Testis (tissue), 3 donors: Measurements from ENCODE around the gene TRIM27. TPM values are rescaled to one million over a fixed set of nuclear protein-coding genes. Genes with fewer than 3 reads are reported as not detected.

ENCODE experiments used
- DNase-seq: peaks from one replicate; pipeline ENCODE4 v3.0.0-alpha.2; 2019
- H3K27ac ChIP-seq, 2 donors: fragments of 200-600 bp; sonication (generic); one replicate each; pipeline ENCODE4 v1.5.1; 2019
- H3K27me3 ChIP-seq: fragments of 200-600 bp; sonication (generic); one replicate; pipeline ENCODE4 v1.5.1; 2019
- H3K36me3 ChIP-seq: fragments of 200-600 bp; sonication (generic); one replicate; pipeline ENCODE4 v1.5.1; 2017; ENCODE audit warnings: low read depth; ENCODE audit errors: missing control alignments
- H3K4me1 ChIP-seq: fragments of 200-600 bp; sonication (generic); one replicate; pipeline ENCODE4 v1.5.1; 2019
- H3K4me3 ChIP-seq, 2 donors: fragments of 200-600 bp; sonication (generic); one replicate each; pipeline ENCODE4 v1.5.1; 2017 to 2019
- H3K9me3 ChIP-seq: fragments of 200-600 bp; sonication (generic); one replicate; pipeline ENCODE4 v1.5.1; 2017
- POLR2A ChIP-seq: fragments of 450-650 bp; IDR thresholded peaks from one replicate; pipeline ENCODE4 v1.6.1; 2017; ENCODE audit warnings: antibody characterized with exemption, mild to moderate bottlenecking, moderate library complexity
- WGBS, 2 donors: methylation state at CpG; one replicate each; pipeline ENCODE4 v1.1.5; 2018; 5-methylcytosine and 5-hydroxymethylcytosine counted together
- intact Hi-C: fragments of 100-400 bp; cut with DNase I; formaldehyde crosslinking; loops from one replicate; pipeline ENCODE4 v1.15.1; 2023; ENCODE audit warnings: low total_unique reads
- polyA plus RNA-seq: library from polyadenylated mRNA; stranded (reverse); fragments of 350-450 nt; fragmentation: Illumina TruSeq; extraction: RNeasy Lipid Tissue Mini Kit (QIAGEN cat#74804); gene quantifications from one replicate; pipeline ENCODE4 v1.2.3, GENCODE V29; 2014; ENCODE audit warnings: low read depth, low replicate concordance; ENCODE audit not compliant: insufficient read depth
- total RNA-seq, 2 donors: library from RNA; depleted of rRNA; stranded (reverse); fragments of >200 nt; gene quantifications; one replicate each; pipeline ENCODE4 v1.2.3, GENCODE V29; 2016
- TF ChIP-seq, protein P1 (sequence below), 3 experiments: fragments of 450-650 bp in 2 of 3; fragments of 200-600 bp in 1 of 3; sonication (generic) in 1 of 3; IDR thresholded peaks; one replicate each; pipeline ENCODE4 v1.5.1; 2016 to 2019; ENCODE audit warnings: antibody characterized with exemption in 3 of 3, mild to moderate bottlenecking in 2 of 3, moderate library complexity in 1 of 3

The TRIM27 gene
- total and polyA plus RNA-seq, 3 donors from 2014 or later: 29.8 to 81.2 (median 61.4) TPM

DNA sequence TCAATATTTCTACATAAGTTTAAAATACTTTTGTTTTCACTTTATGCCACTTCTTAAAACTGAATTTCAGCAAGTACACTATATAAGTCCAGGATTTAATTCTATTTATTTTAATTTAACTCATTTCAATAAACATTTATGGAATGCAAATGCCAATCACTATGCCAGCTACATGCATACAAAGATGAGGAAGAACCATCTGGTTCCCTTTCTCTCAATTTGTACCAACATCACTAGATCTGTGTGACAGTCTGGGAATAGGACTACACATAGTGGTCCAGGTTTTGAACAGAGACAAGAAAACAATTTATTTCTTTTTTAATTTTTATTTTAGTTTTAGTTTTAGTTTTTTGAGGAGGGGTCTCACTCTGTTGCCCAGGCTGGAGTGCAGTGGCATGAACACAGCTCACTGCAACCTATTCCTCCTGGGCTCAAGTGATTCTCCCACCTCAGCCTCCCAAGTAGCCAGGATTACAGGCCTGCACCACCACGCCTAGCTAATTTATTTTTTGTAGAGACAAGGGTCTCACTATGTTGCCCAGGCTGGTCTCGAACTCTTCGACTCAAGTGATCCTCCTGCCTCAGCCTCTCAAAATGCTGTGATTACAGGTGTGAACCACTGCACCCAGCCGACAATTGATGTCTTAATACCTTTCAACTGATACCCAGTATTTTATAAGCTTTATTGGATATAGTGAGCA lies 35.8 kb downstream of the TRIM27 start:
- no peak overlapping the region for H3K4me3 ChIP-seq
- H3K27ac ChIP-seq: no peak overlapping the region
- H3K4me1 ChIP-seq: no peaks in the 10 kb centered on the region
- intact Hi-C loops: no loop called here
- no peaks in the 10 kb centered on the region for H3K36me3 ChIP-seq
- no peaks in the 10 kb centered on the region for H3K27me3 ChIP-seq
- TF ChIP-seq, protein P1, sequence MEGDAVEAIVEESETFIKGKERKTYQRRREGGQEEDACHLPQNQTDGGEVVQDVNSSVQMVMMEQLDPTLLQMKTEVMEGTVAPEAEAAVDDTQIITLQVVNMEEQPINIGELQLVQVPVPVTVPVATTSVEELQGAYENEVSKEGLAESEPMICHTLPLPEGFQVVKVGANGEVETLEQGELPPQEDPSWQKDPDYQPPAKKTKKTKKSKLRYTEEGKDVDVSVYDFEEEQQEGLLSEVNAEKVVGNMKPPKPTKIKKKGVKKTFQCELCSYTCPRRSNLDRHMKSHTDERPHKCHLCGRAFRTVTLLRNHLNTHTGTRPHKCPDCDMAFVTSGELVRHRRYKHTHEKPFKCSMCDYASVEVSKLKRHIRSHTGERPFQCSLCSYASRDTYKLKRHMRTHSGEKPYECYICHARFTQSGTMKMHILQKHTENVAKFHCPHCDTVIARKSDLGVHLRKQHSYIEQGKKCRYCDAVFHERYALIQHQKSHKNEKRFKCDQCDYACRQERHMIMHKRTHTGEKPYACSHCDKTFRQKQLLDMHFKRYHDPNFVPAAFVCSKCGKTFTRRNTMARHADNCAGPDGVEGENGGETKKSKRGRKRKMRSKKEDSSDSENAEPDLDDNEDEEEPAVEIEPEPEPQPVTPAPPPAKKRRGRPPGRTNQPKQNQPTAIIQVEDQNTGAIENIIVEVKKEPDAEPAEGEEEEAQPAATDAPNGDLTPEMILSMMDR (IDR thresholded peaks at IDR 0.05): no peak
- no peak for TF ChIP-seq POLR2A
- WGBS, 2 donors: 92 to 96% methylated on average over 4 of the region's 4 CpGs
- no peak for DNase-seq
- H3K9me3 ChIP-seq: no peaks in the 10 kb centered on the region

DNA sequence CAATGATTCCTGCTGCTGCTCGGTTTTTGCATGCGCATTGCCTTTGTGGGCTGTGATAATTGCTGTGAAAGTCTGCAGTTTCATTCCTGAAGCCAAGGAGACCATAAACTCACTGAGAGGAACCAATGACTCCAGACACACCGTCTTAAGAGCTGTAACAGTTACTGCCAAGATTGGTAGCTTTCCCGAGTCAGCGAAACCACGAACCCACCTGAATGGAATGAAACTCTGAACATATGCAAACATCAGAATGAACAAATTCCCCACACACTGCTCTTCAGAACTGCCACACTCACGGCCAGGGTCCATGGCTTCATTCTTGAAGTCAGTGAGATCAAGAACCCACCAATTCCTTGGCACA lies 37.7 kb downstream of the TRIM27 start:
- intact Hi-C loops: no loop called here
- WGBS, 2 donors: 58 to 88% methylated on average over 7 of the region's 7 CpGs
- peak overlapping the region in 1 of 2 donors; percentile 32 for H3K4me3 ChIP-seq
- no peaks in the 10 kb centered on the region for H3K36me3 ChIP-seq
- no peaks in the 10 kb centered on the region for H3K9me3 ChIP-seq
- no peak for DNase-seq
- no peak overlapping the region for H3K27ac ChIP-seq
- no peaks in the 10 kb centered on the region for H3K27me3 ChIP-seq
- TF ChIP-seq, protein P1 (IDR thresholded peaks at IDR 0.05): no peak
- TF ChIP-seq POLR2A: no peak
- H3K4me1 ChIP-seq: no peaks in the 10 kb centered on the region

DNA sequence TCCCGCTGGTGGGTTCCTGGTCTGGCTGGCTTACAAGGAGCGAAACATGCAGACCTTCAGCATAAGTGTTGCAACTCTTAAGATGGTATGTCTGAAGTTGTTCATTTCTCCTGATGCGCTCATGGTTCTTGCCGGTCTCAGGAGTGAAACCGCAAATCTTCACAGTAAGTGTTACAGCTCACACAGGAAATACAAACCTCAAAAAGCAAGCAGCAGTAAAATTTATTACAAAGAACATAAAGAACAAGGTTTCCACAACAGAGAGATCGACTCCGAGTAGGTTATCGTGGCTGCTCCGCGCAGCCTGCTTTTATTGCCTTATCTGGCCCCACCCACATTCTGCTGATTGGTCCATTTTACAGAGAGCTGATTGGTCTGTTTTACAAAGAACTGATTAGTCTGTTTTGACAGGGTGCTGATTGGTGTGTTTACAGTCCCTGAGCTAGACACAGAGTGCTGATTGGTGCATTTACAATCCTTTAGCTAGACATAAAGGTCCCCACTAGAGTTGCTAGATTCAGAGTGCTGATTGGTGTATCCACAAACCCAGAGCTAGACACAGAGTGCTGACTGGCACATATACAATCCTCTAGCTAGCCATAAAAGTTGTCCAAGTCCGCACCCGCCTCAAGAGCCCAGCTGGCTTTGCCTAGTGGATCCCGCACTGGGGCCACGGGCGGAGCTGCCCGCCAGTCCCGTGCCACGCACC lies 39.2 kb downstream of the TRIM27 start:
- intact Hi-C loops: no loop called here
- H3K4me3 ChIP-seq: peak overlapping the region in 1 of 2 donors; percentile 32
- H3K9me3 ChIP-seq: no peaks in the 10 kb centered on the region
- WGBS, 2 donors: 47 to 52% methylated on average over 10 to 18 of the region's 18 CpGs
- no peaks in the 10 kb centered on the region for H3K27me3 ChIP-seq
- H3K4me1 ChIP-seq: no peaks in the 10 kb centered on the region
- H3K27ac ChIP-seq: no peak overlapping the region
- TF ChIP-seq POLR2A: no peak
- TF ChIP-seq, protein P1 (IDR thresholded peaks at IDR 0.05): no peak
- peak; percentile 68 for DNase-seq
- H3K36me3 ChIP-seq: no peaks in the 10 kb centered on the region

DNA sequence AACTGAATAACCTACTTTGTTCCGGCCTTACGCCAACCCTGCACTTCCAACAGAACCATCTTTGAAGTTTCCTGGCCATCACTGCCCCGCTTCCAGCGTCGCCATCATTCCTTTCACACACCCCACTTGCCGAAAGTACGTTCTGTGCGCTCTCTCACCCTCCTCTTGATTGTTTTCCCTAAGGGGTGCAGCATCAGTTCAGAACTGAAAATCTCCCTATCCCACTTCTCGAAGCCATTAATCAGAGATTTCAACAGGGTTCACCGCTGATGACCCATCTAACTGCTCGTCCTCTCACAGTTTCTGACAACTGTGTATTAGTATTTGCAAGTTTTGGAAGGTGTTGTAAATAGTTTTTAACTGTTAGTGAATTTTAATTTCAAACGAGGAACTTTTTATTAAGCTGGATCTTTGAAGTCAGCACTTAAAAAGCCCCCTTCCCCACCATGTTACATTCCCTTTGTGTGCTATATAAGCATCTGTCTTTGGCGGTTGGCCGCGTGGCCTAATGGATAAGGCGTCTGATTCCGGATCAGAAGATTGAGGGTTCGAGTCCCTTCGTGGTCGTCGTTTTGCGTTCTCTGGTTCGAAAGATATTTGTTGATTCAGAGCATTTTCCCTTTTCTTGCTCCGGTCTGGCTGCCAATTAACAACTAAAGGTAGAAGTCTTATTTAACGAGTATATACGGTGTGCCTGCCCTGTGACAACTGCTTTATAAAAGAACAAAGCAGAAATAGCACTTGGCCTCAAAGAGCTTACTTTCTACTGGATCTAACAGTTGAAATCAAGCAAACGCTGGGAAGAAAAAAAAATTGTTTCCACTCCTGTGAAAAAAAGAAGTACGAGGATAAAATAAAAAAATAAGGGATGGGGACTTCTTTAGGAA lies 42.6 kb downstream of the TRIM27 start:
- Histone ChIP-seq H3K4me3 (peak overlapping the region; percentile 62 to 66), H3K4me1 (no peaks in the 10 kb centered on the region), H3K27me3 (no peaks in the 10 kb centered on the region), H3K36me3 (no peaks in the 10 kb centered on the region), H3K27ac (peak overlapping the region; percentile 70 to 79), H3K9me3 (no peaks in the 10 kb centered on the region)
- 4% methylated on average over 28 of the region's 28 CpGs for WGBS, 2 donors
- no peak for TF ChIP-seq POLR2A
- intact Hi-C loops: no loop called here
- DNase-seq: peak; percentile 89

DNA sequence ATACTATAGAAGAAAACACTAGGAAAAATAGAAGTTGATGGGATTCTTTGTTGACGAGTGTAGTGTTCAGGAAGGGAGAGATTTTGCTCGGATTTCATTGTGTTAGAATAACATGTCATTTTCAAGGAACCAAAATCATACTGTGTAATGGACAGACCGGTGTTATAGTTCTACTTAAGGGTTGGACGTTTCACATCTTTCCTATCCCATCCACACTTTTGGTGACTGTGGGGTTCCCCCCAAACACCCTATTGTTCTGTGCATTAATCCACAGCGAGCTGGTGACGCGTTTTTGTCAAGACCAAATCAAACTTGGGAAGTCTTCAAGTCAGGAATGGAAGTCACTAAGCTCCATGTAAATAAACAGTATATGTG lies 43.3 kb downstream of the TRIM27 start:
- H3K27ac ChIP-seq: peak overlapping the region; percentile 70 to 79
- no peaks in the 10 kb centered on the region for H3K36me3 ChIP-seq
- H3K9me3 ChIP-seq: no peaks in the 10 kb centered on the region
- WGBS, 2 donors: 31 to 33% methylated on average over 7 of the region's 7 CpGs
- TF ChIP-seq, protein P1 (IDR thresholded peaks at IDR 0.05): no peak
- DNase-seq: no peak
- peak overlapping the region; percentile 62 to 66 for H3K4me3 ChIP-seq
- intact Hi-C loops: no loop called here
- no peaks in the 10 kb centered on the region for H3K27me3 ChIP-seq
- H3K4me1 ChIP-seq: no peaks in the 10 kb centered on the region
